K562 (cell line): Measurements from ENCODE around the gene MINPP1. TPM values are rescaled to one million over a fixed set of nuclear protein-coding genes. Genes with fewer than 3 reads are reported as not detected.

Experiments
- ATAC-seq: fragments of 200-7000 bp; cut with Tn5 transposase; 3 replicates; pipeline ENCODE4 v1.9.1; 2020; ENCODE audit warnings: moderate library complexity
- BruUV-seq: library from RNA; stranded (reverse); fragments of 400-500 nt; replicated peaks from 2 replicates; lab custom pipeline; 2021; lab: Mats Ljungman, UMichigan
- CTCF ChIA-PET: fragments of 300-600 bp; formaldehyde crosslinking; extraction: SDS; loops from one replicate; lab custom pipeline; 2021; ENCODE audit warnings: low intra/inter-chr PET ratio; lab: Yijun Ruan, JAX
- POLR2A ChIA-PET: fragments of 300-600, 350-650 bp; sonication (Branson Sonifier 250); formaldehyde crosslinking; extraction: SDS; loops from one replicate; lab custom pipeline; 2021; ENCODE audit warnings: antibody characterized with exemption, inconsistent platforms; lab: Yijun Ruan, JAX
- DNase-seq, 4 experiments: peaks; one replicate each; pipeline versions ENCODE4 v3.0.0 to v3.0.0-alpha.2; 2011 to 2018; ENCODE audit warnings: low spot score in 3 of 4, mixed read lengths in 3 of 4; ENCODE audit errors: extremely low read depth in 1 of 4
- FAIRE-seq: peaks from 2 replicates; lab custom pipeline; 2011; peaks lifted over from hg19 to GRCh38; lab: Jason Lieb, UNC
- H2AFZ ChIP-seq: 2 replicates; pipeline ENCODE4 v1.6.0; 2011; ENCODE audit warnings: low read depth, low read length, control low read depth, inconsistent platforms
- H3K27ac ChIP-seq: fragments of 200-600 bp; 3 replicates; pipeline ENCODE4 v1.8.0; 2011; ENCODE audit warnings: low read depth, mild to moderate bottlenecking, control low read depth, inconsistent platforms, low read length, moderate library complexity, mixed read lengths; ENCODE audit errors: extremely low read depth
- H3K27me3 ChIP-seq, 2 experiments: fragments of 300-600 bp in 1 of 2; 2 replicates in 1 of 2; 3 replicates in 1 of 2; pipeline versions ENCODE4 v1.6.0 to v1.8.0; 2011; ENCODE audit warnings: inconsistent platforms in 2 of 2, low read length in 2 of 2, mild to moderate bottlenecking in 1 of 2, mixed read lengths in 1 of 2, moderate library complexity in 1 of 2; ENCODE audit not compliant: control insufficient read depth in 2 of 2, insufficient read depth in 2 of 2
- H3K36me3 ChIP-seq: fragments of 300-600 bp; 3 replicates; pipeline ENCODE4 v1.8.0; 2011; ENCODE audit warnings: mild to moderate bottlenecking, low read length, inconsistent platforms; ENCODE audit not compliant: control insufficient read depth, insufficient read depth
- H3K4me1 ChIP-seq, 2 experiments: fragments of 200-600 bp in 1 of 2; replicated peaks in 1 of 2; 2 replicates in 1 of 2; 3 replicates in 1 of 2; pipeline versions ENCODE4 v1.5.1 to v1.8.0; 2011; ENCODE audit warnings: inconsistent platforms in 2 of 2, low read length in 2 of 2, mild to moderate bottlenecking in 1 of 2, mixed read lengths in 1 of 2, moderate library complexity in 1 of 2; ENCODE audit not compliant: control insufficient read depth in 2 of 2, insufficient read depth in 2 of 2
- H3K4me2 ChIP-seq: 2 replicates; pipeline ENCODE4 v1.6.1; 2011; ENCODE audit warnings: low read length, control low read depth, inconsistent platforms, mixed read lengths; ENCODE audit not compliant: insufficient read depth
- H3K4me3 ChIP-seq: fragments of 200-600 bp; sonication (generic), shearing (Covaris generic); 2 replicates; pipeline ENCODE4 v1.5.1; 2016; ENCODE audit warnings: control low read depth, inconsistent platforms
- H3K79me2 ChIP-seq: fragments of 200-600 bp; 3 replicates; pipeline ENCODE4 v1.8.0; 2011; ENCODE audit warnings: low read length, inconsistent platforms; ENCODE audit not compliant: control insufficient read depth, insufficient read depth
- H3K9ac ChIP-seq, 2 experiments: 2 replicates each; pipeline versions ENCODE4 v1.6.0 to v1.6.1; 2011; ENCODE audit warnings: low read depth in 2 of 2, low read length in 2 of 2, control low read depth in 1 of 2, inconsistent platforms in 1 of 2, mild to moderate bottlenecking in 1 of 2, mixed read lengths in 1 of 2; ENCODE audit not compliant: insufficient read depth in 1 of 2
- H3K9me1 ChIP-seq: one replicate; pipeline ENCODE4 v1.6.0; 2011; ENCODE audit warnings: inconsistent platforms, mild to moderate bottlenecking, low read length, moderate library complexity; ENCODE audit not compliant: control insufficient read depth, insufficient read depth
- H3K9me3 ChIP-seq: replicated peaks from 2 replicates; pipeline ENCODE4 v1.5.1; 2011; ENCODE audit warnings: low read depth, low read length, inconsistent platforms; ENCODE audit not compliant: control insufficient read depth, insufficient read depth
- H4K20me1 ChIP-seq: replicated peaks from 2 replicates; pipeline ENCODE4 v1.6.1; 2011; ENCODE audit warnings: low read length, inconsistent platforms, mixed read lengths; ENCODE audit not compliant: control insufficient read depth, insufficient read depth
- CBX5 ChIP-seq: IDR thresholded peaks from 2 replicates; pipeline ENCODE4 v1.6.1; 2014; ENCODE audit warnings: low read depth, borderline replicate concordance
- DIDO1 ChIP-seq: fragments of 450-650 bp; IDR thresholded peaks from 2 replicates; pipeline ENCODE4 v1.6.1; 2016; ENCODE audit warnings: low read depth, missing biosample characterization, missing genetic modification characterization
- E2F5 ChIP-seq: sonication (generic); formaldehyde crosslinking; IDR thresholded peaks from 2 replicates; pipeline ENCODE4 v1.8.0; 2022; ENCODE audit warnings: mild to moderate bottlenecking, missing genetic modification reagents
- GTF2A2 ChIP-seq: IDR thresholded peaks from 2 replicates; pipeline ENCODE4 v1.6.1; 2016; ENCODE audit warnings: mild to moderate bottlenecking, missing genetic modification characterization, missing compliant biosample characterization
- HNRNPUL1 ChIP-seq: fragments of 200-400 bp; formaldehyde crosslinking; IDR thresholded peaks from 2 replicates; pipeline ENCODE4 v1.6.1; 2017; ENCODE audit warnings: low read length
- IRF2 ChIP-seq: sonication (generic); formaldehyde crosslinking; IDR thresholded peaks from 2 replicates; pipeline ENCODE4 v1.8.1; 2022; ENCODE audit warnings: mild to moderate bottlenecking, missing genetic modification reagents
- MTA1 ChIP-seq: fragments of 450-650 bp; IDR thresholded peaks from 2 replicates; pipeline ENCODE4 v1.6.1; 2017; ENCODE audit warnings: borderline replicate concordance
- MTF1 ChIP-seq: fragments of 250-450 bp; sonication (Bioruptor Pico); IDR thresholded peaks from 2 replicates; pipeline ENCODE4 v1.9.0; 2021; ENCODE audit warnings: moderate library complexity, mild to moderate bottlenecking, inconsistent platforms, borderline replicate concordance
- MXI1 ChIP-seq: IDR thresholded peaks from 2 replicates; pipeline ENCODE4 v1.6.1; 2011; ENCODE audit warnings: low read depth, mild to moderate bottlenecking, improper control_type of control experiment, low read length
- MYC ChIP-seq, 2 experiments: fragments of 250-450 bp in 1 of 2; sonication (Bioruptor Pico) in 1 of 2; IDR thresholded peaks; 2 replicates each; pipeline versions ENCODE4 v1.5.1 to v1.6.1; 2012 to 2021; ENCODE audit warnings: low read depth in 2 of 2, borderline replicate concordance in 1 of 2, improper control_type of control experiment in 1 of 2, low read length in 1 of 2, mild to moderate bottlenecking in 1 of 2, moderate library complexity in 1 of 2
- SIX5 ChIP-seq, 2 experiments: IDR thresholded peaks; 2 replicates each; pipeline ENCODE4 v1.6.1; 2011; ENCODE audit warnings: low read length in 2 of 2, borderline replicate concordance in 1 of 2, low read depth in 1 of 2, mild to moderate bottlenecking in 1 of 2, moderate library complexity in 1 of 2; ENCODE audit not compliant: insufficient read depth in 1 of 2
- SMARCA4 ChIP-seq: fragments of 450-650 bp; IDR thresholded peaks from 2 replicates; pipeline ENCODE4 v1.6.1; 2016
- USF1 ChIP-seq: sonication (generic); formaldehyde crosslinking; IDR thresholded peaks from 2 replicates; pipeline ENCODE4 v1.9.0; 2022; ENCODE audit warnings: mild to moderate bottlenecking, missing genetic modification reagents
- ZNF197 ChIP-seq: fragments of 200-800 bp; sonication (Bioruptor generic); IDR thresholded peaks from 2 replicates; pipeline ENCODE4 v1.6.1; 2016; ENCODE audit warnings: low read depth, missing genetic modification characterization, missing compliant biosample characterization
- ZNF324 ChIP-seq: fragments of 250-450 bp; sonication (Bioruptor Pico); IDR thresholded peaks from 2 replicates; pipeline ENCODE4 v1.4.0; 2020; ENCODE audit warnings: mild to moderate bottlenecking
- WGBS: fragments of 100-300 bp; shearing (Covaris generic); methylation state at CpG from one replicate; pipeline ENCODE4 v1.1.6; 2016; ENCODE audit warnings: low coverage, mixed read lengths; ENCODE audit not compliant: insufficient coverage; ENCODE audit errors: missing lambda C conversion rate; 5-methylcytosine and 5-hydroxymethylcytosine counted together
- in situ Hi-C: fragments of 300-500 bp; cut with MboI; formaldehyde crosslinking; loops from 4 replicates; pipeline ENCODE4 v1.15.0; 2018; ENCODE audit warnings: inconsistent platforms, mixed read lengths
- intact Hi-C: fragments of 100-400 bp; cut with micrococcal nuclease; formaldehyde crosslinking; loops from 2 replicates; pipeline ENCODE4 v1.14.2; 2022
- polyA plus RNA-seq, 8 experiments: library from polyadenylated mRNA; depleted of rRNA in 4 of 8; stranded (reverse) in 5 of 8; unstranded in 3 of 8; fragments of >200 nt; fragmentation: Nextera tagmentation in 2 of 8; fragmentation: Illumina TruSeq in 1 of 8; extraction: Ambion mirVana in 2 of 8; extraction: Trizol in 1 of 8; gene quantifications; 2 replicates each; pipeline versions ENCODE4 v1.2.1 to v1.2.3, GENCODE V29; 2011 to 2014; ENCODE audit warnings: inconsistent platforms in 1 of 8, missing spikeins in 1 of 8
- total RNA-seq, 7 experiments: library from RNA; depleted of rRNA in 6 of 7; stranded (reverse); fragments of >200 nt in 6 of 7; fragmentation: Illumina TruSeq in 2 of 7; extraction: Trizol in 2 of 7; gene quantifications; 2 replicates each; pipeline versions ENCODE4 v1.2.1 to v1.2.3, GENCODE V29; 2011 to 2021; ENCODE audit warnings: low replicate concordance in 1 of 7
- TF ChIP-seq, protein P1 (sequence below): fragments of 450-650 bp; formaldehyde crosslinking; IDR thresholded peaks from 2 replicates; pipeline ENCODE4 v1.4.0; 2022; ENCODE audit warnings: missing genetic modification characterization
- TF ChIP-seq, protein P2 (sequence below): sonication (generic); formaldehyde crosslinking; IDR thresholded peaks from 2 replicates; pipeline ENCODE4 v1.8.1; 2023; ENCODE audit warnings: mild to moderate bottlenecking, missing genetic modification reagents, moderate library complexity

The MINPP1 gene
- total and polyA plus RNA-seq, 9 of the 15 experiments (the other 6 are each of a cell fraction or from before 2014, with no cell fraction given) = 11.5 to 44.5 (median 27.1) TPM

- TF ChIP-seq, protein P1, sequence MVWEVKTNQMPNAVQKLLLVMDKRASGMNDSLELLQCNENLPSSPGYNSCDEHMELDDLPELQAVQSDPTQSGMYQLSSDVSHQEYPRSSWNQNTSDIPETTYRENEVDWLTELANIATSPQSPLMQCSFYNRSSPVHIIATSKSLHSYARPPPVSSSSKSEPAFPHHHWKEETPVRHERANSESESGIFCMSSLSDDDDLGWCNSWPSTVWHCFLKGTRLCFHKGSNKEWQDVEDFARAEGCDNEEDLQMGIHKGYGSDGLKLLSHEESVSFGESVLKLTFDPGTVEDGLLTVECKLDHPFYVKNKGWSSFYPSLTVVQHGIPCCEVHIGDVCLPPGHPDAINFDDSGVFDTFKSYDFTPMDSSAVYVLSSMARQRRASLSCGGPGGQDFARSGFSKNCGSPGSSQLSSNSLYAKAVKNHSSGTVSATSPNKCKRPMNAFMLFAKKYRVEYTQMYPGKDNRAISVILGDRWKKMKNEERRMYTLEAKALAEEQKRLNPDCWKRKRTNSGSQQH = no peak
- TF ChIP-seq ZNF197 (CRISPR knock-in tag) = no peak
- no peak for TF ChIP-seq SIX5 (IDR thresholded peaks at IDR 0.05; ENCODE audit: borderline replicate concordance in 1 of 2, insufficient read depth in 1 of 2, low read depth in 1 of 2, low read length in 2 of 2)
- no peak for TF ChIP-seq SMARCA4
- no peak for TF ChIP-seq ZNF324 (CRISPR knock-in tag)
- TF ChIP-seq, protein P2, sequence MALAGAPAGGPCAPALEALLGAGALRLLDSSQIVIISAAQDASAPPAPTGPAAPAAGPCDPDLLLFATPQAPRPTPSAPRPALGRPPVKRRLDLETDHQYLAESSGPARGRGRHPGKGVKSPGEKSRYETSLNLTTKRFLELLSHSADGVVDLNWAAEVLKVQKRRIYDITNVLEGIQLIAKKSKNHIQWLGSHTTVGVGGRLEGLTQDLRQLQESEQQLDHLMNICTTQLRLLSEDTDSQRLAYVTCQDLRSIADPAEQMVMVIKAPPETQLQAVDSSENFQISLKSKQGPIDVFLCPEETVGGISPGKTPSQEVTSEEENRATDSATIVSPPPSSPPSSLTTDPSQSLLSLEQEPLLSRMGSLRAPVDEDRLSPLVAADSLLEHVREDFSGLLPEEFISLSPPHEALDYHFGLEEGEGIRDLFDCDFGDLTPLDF (CRISPR knock-in tag) = no peak
Observed at GRCh38 chr10:87532696-87533095, 28.0 kb downstream of the MINPP1 start (continued).

DNA sequence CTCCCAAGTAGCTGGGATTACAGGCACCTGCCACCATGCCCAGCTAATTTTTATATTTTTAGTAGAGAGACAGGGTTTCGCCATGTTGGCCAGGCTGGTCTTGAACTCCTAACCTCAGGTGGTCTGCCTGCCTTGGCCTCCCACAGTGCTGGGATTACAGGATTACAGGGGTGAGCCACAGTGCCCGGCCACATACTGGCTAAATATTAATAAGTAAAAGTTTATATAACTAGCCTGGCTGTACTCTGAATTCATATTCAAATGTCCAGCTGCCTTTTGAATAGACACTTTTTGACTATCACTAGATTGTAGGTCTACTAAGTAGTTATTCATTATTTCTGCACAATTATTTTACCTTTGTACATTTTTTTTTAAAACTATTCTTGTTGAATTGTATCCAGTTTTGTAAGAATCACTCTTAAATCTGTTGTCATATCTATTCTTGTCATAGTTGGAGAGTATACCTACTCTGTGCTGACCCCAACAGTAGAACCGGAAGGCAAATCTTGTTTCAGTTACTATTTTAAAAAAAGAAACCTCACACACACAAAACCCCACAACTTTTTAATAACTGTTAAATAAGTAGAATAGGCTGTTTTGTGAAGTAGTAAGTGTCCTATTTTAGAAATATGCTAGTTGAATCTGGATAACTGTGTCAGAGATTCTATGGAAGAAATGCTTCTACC is 29.6 kb downstream of the MINPP1 start:
- CTCF ChIA-PET = interaction anchor here (0.7 to 0.8 kb wide), 2 partner anchors 10 to 237 kb away, joined by 3 to 4 read pairs; no protein-coding TSS in a partner anchor
- H3K9me1 ChIP-seq = no peaks in the 10 kb centered on the region
- H3K4me3 ChIP-seq = no peak overlapping the region
- H3K9ac ChIP-seq = no peak overlapping the region
- DNase-seq (no peak), FAIRE-seq (no peak), ATAC-seq (no peak)
- no peaks in the 10 kb centered on the region for H3K9me3 ChIP-seq
- H3K4me2 ChIP-seq = no peak overlapping the region
- WGBS = 94% methylated on average over 3 of the region's 3 CpGs
- H2AFZ ChIP-seq = no peak overlapping the region
- no TSS peak for BruUV-seq
- no peaks in the 10 kb centered on the region for H3K27me3 ChIP-seq
- POLR2A ChIA-PET = no interaction called here
- no peaks in the 10 kb centered on the region; a peak in 2 of 5 replicates for H3K4me1 ChIP-seq
- no peaks in the 10 kb centered on the region for H4K20me1 ChIP-seq
- peaks cover 54% of the 10 kb centered on the region for H3K79me2 ChIP-seq
- peaks cover 56% of the 10 kb centered on the region for H3K36me3 ChIP-seq
- in situ Hi-C loops (no loop called here), intact Hi-C loops (loop anchor here (5.0 to 10.0 kb wide), 2 partner anchors 113 to 200 kb away; no protein-coding TSS in a partner anchor)
- no peak overlapping the region for H3K27ac ChIP-seq
- TF ChIP-seq MTF1 (CRISPR knock-in tag) (no peak), HNRNPUL1 (no peak), GTF2A2 (tag) (no peak), E2F5 (CRISPR knock-in tag) (no peak), MYC (IDR thresholded peaks at IDR 0.05; ENCODE audit: low read depth, low read length) (no peak), MYC (CRISPR knock-in tag; IDR thresholded peaks at IDR 0.05; ENCODE audit: borderline replicate concordance, low read depth) (no peak), USF1 (CRISPR knock-in tag) (no peak), MXI1 (no peak), ZNF324 (CRISPR knock-in tag) (no peak), IRF2 (no peak), MTA1 (no peak), DIDO1 (tag) (no peak), CBX5 (no peak)
